GM10266 (cell line): Measurements from ENCODE around the gene ZNF628.

Experiments
- DNase-seq: peaks from one replicate; pipeline ENCODE4 v3.0.0; 2012; ENCODE audit errors: extremely low spot score
- TF ChIP-seq, protein P1 (sequence below): IDR thresholded peaks from 2 replicates; pipeline ENCODE4 v1.5.1; 2012; ENCODE audit warnings: mild to moderate bottlenecking, low read depth; ENCODE audit not compliant: control insufficient read depth, insufficient read depth; ENCODE audit errors: missing control alignments

ZNF628 gene

DNA sequence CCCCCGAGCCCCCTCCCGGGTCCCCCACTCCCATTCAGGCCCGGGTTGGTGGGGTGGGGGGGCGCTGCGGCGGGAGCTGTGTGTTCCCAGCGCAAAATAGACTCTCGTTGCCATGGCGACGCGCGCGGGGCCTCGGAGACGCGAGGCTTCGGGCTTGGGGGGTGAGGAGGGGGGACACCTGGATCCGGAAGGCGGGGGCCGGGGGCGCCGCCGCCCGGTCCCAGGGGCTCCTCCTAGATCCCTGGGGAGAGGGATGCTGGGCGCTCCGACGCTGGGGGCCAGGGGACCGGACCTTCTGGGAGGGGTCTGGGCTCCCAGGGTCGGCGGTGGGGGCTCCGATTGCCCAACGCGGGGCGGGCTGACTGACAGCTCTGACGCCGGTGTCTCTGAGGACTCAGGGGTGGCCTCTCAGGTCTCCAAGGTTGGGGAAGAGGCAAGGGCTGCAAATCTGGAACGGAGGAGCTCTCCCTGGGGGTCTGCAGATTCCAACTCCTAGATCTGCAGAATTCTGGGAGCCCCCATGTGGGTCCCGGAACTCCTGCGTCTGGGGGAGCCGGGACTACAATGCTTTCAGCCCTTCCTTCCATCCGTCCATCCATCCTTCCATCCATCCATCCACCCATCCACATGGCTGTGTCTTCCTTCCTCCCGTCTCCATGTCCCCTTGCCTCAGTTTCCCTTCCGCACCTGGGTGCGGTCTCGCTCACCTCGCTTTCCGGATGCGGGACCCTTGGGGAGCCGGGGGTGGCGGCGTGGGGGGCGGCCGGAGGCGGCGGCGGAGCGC is 24.3 kb upstream of the ZNF628 start:
- DNase-seq = no peak
- TF ChIP-seq, protein P1, sequence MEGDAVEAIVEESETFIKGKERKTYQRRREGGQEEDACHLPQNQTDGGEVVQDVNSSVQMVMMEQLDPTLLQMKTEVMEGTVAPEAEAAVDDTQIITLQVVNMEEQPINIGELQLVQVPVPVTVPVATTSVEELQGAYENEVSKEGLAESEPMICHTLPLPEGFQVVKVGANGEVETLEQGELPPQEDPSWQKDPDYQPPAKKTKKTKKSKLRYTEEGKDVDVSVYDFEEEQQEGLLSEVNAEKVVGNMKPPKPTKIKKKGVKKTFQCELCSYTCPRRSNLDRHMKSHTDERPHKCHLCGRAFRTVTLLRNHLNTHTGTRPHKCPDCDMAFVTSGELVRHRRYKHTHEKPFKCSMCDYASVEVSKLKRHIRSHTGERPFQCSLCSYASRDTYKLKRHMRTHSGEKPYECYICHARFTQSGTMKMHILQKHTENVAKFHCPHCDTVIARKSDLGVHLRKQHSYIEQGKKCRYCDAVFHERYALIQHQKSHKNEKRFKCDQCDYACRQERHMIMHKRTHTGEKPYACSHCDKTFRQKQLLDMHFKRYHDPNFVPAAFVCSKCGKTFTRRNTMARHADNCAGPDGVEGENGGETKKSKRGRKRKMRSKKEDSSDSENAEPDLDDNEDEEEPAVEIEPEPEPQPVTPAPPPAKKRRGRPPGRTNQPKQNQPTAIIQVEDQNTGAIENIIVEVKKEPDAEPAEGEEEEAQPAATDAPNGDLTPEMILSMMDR = no peak

GRCh38 chr19:55452749-55453346 is 23.6 kb upstream of the ZNF628 start:
- TF ChIP-seq, protein P1 = no peak
- no peak for DNase-seq

DNA sequence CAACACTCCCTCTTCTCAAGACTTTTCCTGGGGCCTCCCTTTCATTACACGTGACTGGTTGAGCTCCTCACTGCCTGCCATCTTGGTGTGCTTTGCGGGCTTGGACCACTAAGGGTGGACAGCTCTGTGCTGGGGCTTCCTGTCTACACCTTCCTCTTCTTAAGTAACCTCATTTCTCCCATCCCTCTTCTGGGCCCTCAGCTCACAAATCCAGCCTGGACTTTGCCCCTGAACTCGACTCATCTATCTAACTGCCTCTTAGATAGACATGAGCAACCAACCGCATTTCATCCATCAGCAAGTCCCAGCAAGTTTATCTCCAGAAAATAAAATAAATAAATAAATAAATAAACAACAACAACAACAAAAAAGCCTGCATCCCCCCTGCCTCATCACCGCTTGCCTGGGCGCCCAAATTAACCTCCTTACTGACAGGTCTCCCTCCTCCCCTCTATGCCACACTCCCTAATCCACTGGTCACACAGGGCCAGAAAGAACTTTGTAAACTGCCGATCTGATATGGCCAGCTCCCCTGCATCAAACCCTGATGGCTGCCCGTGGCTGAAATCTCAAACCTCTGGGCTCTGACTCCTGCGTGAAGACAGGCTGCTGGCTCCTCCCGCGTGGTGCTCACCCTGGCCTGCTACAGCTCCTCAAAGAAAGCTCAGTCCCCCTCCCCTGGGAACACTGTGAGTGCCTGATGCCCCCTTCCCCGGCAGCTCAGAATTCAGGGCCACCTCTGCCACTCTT is 22.7 kb upstream of the ZNF628 start:
- TF ChIP-seq, protein P1 = no peak

GRCh38 chr19:55454787-55455243 is 21.6 kb upstream of the ZNF628 start:
- DNase-seq = peak; percentile 75
- TF ChIP-seq, protein P1 = peak; percentile 70

More for the DNA sequence above, 22.7 kb upstream of the ZNF628 start:
- no peak for DNase-seq

- TF ChIP-seq, protein P1 = no peak
- no peak for DNase-seq
These were observed 20.7 kb upstream of the ZNF628 start for GRCh38 chr19:55455576-55456235.

GRCh38 chr19:55456347-55456746 is 20.1 kb upstream of the ZNF628 start:
- DNase-seq = no peak
- TF ChIP-seq, protein P1 = no peak
